ENCODE results near the gene MED17.

- TF ChIP-seq CTCF (IDR thresholded peaks at IDR 0.05; ENCODE audit: insufficient read depth, low read depth, low read length) (no peak), EZH2 (IDR thresholded peaks at IDR 0.05; ENCODE audit: insufficient read depth, low read length) (no peak)
These were observed 73.5 kb downstream of the MED17 start for GRCh38 chr11:93857413-93858120.

All from astrocyte (in vitro differentiated cells and primary cell).